ENCODE results near the gene HOXC9.

DNA sequence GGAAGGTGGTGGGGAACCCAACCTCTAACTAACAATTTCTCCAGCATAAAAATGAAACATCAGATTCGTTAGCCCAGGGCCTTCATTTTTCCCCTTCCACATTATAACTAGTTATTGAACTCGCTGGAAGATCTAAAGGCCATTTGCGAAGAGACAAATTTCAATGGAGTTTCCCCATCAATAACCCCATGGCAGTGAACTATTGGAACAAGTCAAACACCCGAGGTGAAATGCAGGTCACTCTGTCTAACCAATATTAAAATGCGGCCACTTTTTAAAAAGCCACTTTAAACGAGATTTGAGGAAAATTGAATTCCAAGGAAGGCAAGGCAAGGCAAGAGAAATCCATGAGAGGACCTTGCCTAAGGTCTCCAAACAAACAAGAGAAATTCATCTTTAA is 49.1 kb downstream of the HOXC9 start:
- TF ChIP-seq, protein P1, sequence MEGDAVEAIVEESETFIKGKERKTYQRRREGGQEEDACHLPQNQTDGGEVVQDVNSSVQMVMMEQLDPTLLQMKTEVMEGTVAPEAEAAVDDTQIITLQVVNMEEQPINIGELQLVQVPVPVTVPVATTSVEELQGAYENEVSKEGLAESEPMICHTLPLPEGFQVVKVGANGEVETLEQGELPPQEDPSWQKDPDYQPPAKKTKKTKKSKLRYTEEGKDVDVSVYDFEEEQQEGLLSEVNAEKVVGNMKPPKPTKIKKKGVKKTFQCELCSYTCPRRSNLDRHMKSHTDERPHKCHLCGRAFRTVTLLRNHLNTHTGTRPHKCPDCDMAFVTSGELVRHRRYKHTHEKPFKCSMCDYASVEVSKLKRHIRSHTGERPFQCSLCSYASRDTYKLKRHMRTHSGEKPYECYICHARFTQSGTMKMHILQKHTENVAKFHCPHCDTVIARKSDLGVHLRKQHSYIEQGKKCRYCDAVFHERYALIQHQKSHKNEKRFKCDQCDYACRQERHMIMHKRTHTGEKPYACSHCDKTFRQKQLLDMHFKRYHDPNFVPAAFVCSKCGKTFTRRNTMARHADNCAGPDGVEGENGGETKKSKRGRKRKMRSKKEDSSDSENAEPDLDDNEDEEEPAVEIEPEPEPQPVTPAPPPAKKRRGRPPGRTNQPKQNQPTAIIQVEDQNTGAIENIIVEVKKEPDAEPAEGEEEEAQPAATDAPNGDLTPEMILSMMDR (IDR thresholded peaks at IDR 0.05) = no peak
- TF ChIP-seq EP300 (IDR thresholded peaks at IDR 0.05) = no peak
